PFSK-1 (cell line): Measurements from ENCODE around the gene NFIC.

Source experiments
- FOXP2 ChIP-seq: optimal IDR thresholded peaks from 2 replicates; pipeline ENCODE3; 2011; ENCODE audit warnings: borderline replicate concordance, control low read depth, inconsistent platforms; ENCODE audit not compliant: insufficient read depth; ENCODE audit errors: extremely low read length, extremely low read depth
- POLR2AphosphoS5 ChIP-seq: IDR thresholded peaks from 2 replicates; pipeline ENCODE4 v1.6.1; 2012; ENCODE audit warnings: low read depth, mild to moderate bottlenecking, control low read depth, low read length, moderate library complexity
- SIN3A ChIP-seq: IDR thresholded peaks from 2 replicates; pipeline ENCODE4 v1.6.1; 2012; ENCODE audit warnings: mild to moderate bottlenecking, low read length, moderate library complexity, borderline replicate concordance; ENCODE audit not compliant: insufficient read depth
- TAF1 ChIP-seq: IDR thresholded peaks from 2 replicates; pipeline ENCODE4 v1.6.1; 2012; ENCODE audit warnings: low read length, control low read depth, borderline replicate concordance; ENCODE audit not compliant: insufficient read depth
- TF ChIP-seq, protein P1 (sequence below), 2 experiments: IDR thresholded peaks; 2 replicates each; pipeline versions ENCODE4 v1.6.1 to v1.8.0; 2011 to 2012; ENCODE audit warnings: low read depth in 2 of 2, low read length in 2 of 2, control low read depth in 1 of 2, inconsistent platforms in 1 of 2, mild to moderate bottlenecking in 1 of 2, moderate library complexity in 1 of 2; ENCODE audit not compliant: insufficient read depth in 1 of 2

NFIC gene

GRCh38 chr19:3389446-3389778, 23.0 kb downstream of the NFIC start:
- TF ChIP-seq TAF1 (no peak), FOXP2 (no peak), SIN3A (no peak), POLR2AphosphoS5 (no peak)
- TF ChIP-seq, protein P1, sequence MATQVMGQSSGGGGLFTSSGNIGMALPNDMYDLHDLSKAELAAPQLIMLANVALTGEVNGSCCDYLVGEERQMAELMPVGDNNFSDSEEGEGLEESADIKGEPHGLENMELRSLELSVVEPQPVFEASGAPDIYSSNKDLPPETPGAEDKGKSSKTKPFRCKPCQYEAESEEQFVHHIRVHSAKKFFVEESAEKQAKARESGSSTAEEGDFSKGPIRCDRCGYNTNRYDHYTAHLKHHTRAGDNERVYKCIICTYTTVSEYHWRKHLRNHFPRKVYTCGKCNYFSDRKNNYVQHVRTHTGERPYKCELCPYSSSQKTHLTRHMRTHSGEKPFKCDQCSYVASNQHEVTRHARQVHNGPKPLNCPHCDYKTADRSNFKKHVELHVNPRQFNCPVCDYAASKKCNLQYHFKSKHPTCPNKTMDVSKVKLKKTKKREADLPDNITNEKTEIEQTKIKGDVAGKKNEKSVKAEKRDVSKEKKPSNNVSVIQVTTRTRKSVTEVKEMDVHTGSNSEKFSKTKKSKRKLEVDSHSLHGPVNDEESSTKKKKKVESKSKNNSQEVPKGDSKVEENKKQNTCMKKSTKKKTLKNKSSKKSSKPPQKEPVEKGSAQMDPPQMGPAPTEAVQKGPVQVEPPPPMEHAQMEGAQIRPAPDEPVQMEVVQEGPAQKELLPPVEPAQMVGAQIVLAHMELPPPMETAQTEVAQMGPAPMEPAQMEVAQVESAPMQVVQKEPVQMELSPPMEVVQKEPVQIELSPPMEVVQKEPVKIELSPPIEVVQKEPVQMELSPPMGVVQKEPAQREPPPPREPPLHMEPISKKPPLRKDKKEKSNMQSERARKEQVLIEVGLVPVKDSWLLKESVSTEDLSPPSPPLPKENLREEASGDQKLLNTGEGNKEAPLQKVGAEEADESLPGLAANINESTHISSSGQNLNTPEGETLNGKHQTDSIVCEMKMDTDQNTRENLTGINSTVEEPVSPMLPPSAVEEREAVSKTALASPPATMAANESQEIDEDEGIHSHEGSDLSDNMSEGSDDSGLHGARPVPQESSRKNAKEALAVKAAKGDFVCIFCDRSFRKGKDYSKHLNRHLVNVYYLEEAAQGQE (IDR thresholded peaks at IDR 0.05; ENCODE audit: insufficient read depth in 1 of 2, low read depth in 2 of 2, low read length in 2 of 2) = no peak

DNA sequence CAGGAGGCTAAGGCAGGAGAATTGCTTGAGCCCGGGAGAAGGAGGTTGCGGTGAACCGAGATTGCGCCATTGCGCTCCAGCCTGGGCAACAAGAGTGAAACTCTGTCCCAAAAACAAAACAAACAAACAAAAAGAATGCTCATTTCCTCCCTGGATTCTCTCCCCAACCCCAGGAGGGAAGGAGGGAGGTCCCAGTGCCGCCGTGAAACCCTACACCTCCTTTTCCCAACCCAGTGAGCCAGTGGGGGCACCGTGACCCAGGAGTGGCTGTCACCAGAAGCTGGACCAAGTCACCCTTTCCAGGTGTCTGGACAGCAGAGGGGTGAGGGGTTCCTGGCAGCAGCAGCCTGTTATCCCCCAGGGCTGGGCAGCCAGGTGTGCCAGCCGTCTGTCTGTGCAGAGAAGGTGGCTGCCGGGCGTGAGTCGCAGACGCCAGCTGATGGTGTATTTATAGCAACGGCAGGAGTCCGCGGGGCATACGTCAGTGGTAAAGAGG, 23.5 kb downstream of the NFIC start:
- TF ChIP-seq SIN3A = no peak
- no peak for TF ChIP-seq POLR2AphosphoS5
- no peak for TF ChIP-seq TAF1

DNA sequence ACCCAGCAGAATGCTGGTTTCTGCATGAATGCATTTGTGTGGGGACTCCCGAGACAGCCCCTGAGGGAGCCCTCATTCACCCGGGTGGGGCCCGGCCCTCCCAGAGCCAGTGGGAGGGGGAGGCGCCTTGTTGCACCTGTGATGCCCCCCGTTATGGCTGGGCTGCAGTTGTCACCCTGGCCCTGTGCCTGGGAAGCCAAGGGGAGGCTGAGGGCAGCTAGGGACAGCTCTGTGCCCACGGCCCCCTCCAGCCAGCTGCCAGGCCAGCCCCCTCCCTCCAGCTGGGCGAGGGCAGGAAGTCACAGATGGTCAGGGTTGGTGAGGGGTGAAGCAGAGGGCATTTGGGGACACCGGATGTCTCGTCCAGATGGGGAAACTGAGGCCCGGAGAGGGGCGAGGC, 26.1 kb downstream of the NFIC start:
- TF ChIP-seq TAF1 (no peak), POLR2AphosphoS5 (no peak), SIN3A (no peak), FOXP2 (no peak)
- TF ChIP-seq, protein P1 (IDR thresholded peaks at IDR 0.05; ENCODE audit: insufficient read depth in 1 of 2, low read depth in 2 of 2, low read length in 2 of 2) = no peak

DNA sequence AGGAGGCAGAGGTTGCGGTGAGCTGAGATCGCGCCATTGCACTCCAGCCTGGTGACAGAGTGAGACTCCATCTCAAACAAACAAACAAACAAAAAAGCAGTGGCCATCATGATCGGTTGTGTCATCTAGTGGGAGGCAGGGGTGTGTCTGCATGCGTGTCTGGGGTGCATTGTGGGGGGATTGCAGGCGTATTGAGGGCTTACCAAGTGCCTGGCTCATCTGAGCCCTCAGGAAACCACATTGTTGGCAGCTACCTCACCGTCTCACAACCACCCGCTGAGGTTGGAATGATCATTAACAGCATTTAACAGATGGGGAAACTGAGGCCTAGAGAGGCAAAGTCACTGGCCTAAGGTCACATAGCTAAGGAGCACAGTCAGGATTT, 30.5 kb downstream of the NFIC start:
- TF ChIP-seq, protein P1 (IDR thresholded peaks at IDR 0.05; ENCODE audit: insufficient read depth in 1 of 2, low read depth in 2 of 2, low read length in 2 of 2) = no peak
- TF ChIP-seq FOXP2 (no peak), TAF1 (no peak), POLR2AphosphoS5 (no peak)

- TF ChIP-seq, protein P1 (IDR thresholded peaks at IDR 0.05; ENCODE audit: insufficient read depth in 1 of 2, low read depth in 2 of 2, low read length in 2 of 2) = no peak
- no peak for TF ChIP-seq POLR2AphosphoS5
- no peak for TF ChIP-seq SIN3A
- no peak for TF ChIP-seq TAF1
- no peak for TF ChIP-seq FOXP2
These were observed 31.1 kb downstream of the NFIC start for GRCh38 chr19:3397266-3398022.
